ENCODE data around the gene FOXF1.

Gene FOXF1

DNA sequence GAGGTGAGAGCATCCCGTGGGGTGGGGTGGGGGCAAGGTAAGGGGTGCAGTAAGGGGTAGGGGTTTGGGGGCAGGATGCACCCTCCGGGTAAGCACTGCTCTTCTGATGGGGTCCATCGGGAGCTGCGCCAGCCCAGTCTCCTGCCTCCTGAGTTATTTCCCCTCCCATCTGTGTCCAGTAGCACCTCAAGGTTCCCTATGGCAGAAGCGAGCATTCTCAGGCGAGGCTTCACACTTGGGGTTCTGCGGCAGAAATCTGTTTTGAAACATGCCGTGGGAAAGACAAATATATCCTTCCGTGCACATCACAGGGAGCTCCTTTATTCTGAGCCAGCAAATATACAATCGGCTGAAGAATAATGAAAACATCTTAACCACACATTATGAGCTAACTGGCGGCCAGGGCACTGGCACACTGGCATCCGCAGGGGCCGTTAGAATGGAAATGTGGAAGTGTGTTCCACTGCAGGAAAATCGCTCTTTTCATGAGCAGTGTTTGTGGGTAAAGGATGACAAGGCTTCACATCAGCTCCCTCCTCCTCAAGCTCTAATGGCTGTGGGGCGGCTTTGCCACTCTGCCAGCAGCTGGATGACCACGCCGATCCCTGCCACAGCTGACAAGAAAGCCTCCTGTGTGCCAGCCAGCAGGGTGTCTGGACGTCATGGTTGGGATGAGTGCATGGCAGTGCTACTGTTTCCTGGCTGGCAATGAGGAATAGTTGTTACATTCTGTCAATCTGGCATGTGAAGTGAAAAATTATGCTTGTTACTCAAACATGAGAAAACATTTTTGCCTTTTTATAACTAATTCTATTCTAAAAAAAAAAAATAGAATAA, 24.7 kb downstream of the FOXF1 start:
- Histone ChIP-seq H3K4me1 (ENCODE audit: control insufficient read depth, low read depth, low read length) (no peaks in the 10 kb centered on the region), H3K79me1 (ENCODE audit: low read length) (no peaks in the 10 kb centered on the region), H2BK5ac (ENCODE audit: low read length) (no peak overlapping the region), H3K56ac (ENCODE audit: low read length) (no peak overlapping the region), H4K8ac (ENCODE audit: low read depth, low read length) (no peak overlapping the region), H3K23ac (ENCODE audit: low read length) (no peak overlapping the region), H3K36me3 (ENCODE audit: control insufficient read depth, insufficient read depth, low read length) (no peaks in the 10 kb centered on the region), H3K4me2 (ENCODE audit: low read length) (no peak overlapping the region), H4K5ac (ENCODE audit: low read length) (no peak overlapping the region), H3K9ac (ENCODE audit: low read length) (no peak overlapping the region), H3K4ac (ENCODE audit: low read depth, low read length) (no peak overlapping the region), H3K27me3 (ENCODE audit: insufficient read depth, low read length, poor library complexity) (no peaks in the 10 kb centered on the region), H3K27ac (ENCODE audit: low read depth, low read length) (no peak overlapping the region), H2BK15ac (replicated peaks; ENCODE audit: low read depth) (no peak overlapping the region), H2AK5ac (ENCODE audit: low read length) (no peak overlapping the region), H3K4me3 (ENCODE audit: low read length) (no peak overlapping the region), H3K79me2 (ENCODE audit: control insufficient read depth, insufficient read depth, low read length) (no peaks in the 10 kb centered on the region), H2BK120ac (ENCODE audit: low read depth, low read length) (no peak overlapping the region), H3K18ac (ENCODE audit: low read length) (no peak overlapping the region)
- WGBS (ENCODE audit: extremely low coverage, insufficient coverage, low lambda C conversion rate) = no CpG with 5 or more reads among the region's 18 CpGs
- no peak for DNase-seq

DNA sequence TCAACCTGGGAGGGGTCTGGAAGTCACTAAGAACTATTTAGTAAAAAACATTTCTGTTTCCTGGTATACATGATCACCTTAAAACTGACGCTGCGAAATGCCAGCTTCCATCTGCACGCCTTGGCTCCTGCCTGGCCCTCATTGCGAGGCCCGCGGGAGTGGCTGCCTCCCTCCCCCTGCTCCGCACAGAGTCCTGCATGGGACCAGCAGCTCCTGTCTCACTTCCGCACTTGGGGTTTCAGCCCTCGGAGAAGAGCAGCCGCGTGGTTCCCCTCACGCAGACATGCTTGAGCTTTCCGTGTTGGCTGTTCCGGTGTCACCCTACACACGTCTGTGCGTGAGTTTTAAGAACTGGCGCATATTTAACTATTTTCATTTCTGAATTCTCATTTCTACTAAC, 26.3 kb downstream of the FOXF1 start:
- WGBS (ENCODE audit: extremely low coverage, insufficient coverage, low lambda C conversion rate) = no CpG with 5 or more reads among the region's 17 CpGs
- H3K23ac ChIP-seq (ENCODE audit: low read length) = no peak overlapping the region

DNA sequence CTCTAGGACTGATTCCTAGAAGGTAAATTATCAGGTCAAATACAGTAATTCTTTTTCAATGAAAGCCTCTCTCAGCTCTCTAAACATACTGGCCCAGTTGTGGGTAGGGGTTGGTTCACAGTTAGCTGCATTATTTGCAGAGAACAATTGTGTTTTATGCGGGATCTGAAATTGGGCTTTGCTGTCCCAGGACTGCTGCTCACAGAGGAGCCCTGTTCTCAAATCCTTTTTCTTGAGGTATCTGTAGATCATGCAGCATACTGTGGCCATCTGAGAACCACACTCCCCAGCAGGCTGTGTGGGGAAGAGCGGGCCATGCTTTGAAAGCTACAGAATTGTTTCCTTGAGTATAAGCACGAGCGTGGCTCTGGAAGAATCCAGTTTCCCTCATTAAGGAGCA, 27.2 kb downstream of the FOXF1 start:
- Histone ChIP-seq H4K5ac (ENCODE audit: low read length) (no peak overlapping the region), H2BK5ac (ENCODE audit: low read length) (no peak overlapping the region), H2BK15ac (replicated peaks; ENCODE audit: low read depth) (no peak overlapping the region), H3K79me1 (ENCODE audit: low read length) (no peaks in the 10 kb centered on the region), H3K9ac (ENCODE audit: low read length) (no peak overlapping the region), H3K56ac (ENCODE audit: low read length) (no peak overlapping the region), H3K4ac (ENCODE audit: low read depth, low read length) (no peak overlapping the region), H2AK5ac (ENCODE audit: low read length) (no peak overlapping the region), H3K79me2 (ENCODE audit: control insufficient read depth, insufficient read depth, low read length) (no peaks in the 10 kb centered on the region), H3K4me2 (ENCODE audit: low read length) (no peak overlapping the region), H3K36me3 (ENCODE audit: control insufficient read depth, insufficient read depth, low read length) (no peaks in the 10 kb centered on the region), H3K4me3 (ENCODE audit: low read length) (no peak overlapping the region), H3K27me3 (ENCODE audit: insufficient read depth, low read length, poor library complexity) (no peaks in the 10 kb centered on the region), H2BK120ac (ENCODE audit: low read depth, low read length) (no peak overlapping the region), H3K18ac (ENCODE audit: low read length) (no peak overlapping the region), H4K8ac (ENCODE audit: low read depth, low read length) (no peak overlapping the region), H3K23ac (ENCODE audit: low read length) (no peak overlapping the region), H3K27ac (ENCODE audit: low read depth, low read length) (no peak overlapping the region), H3K4me1 (ENCODE audit: control insufficient read depth, low read depth, low read length) (no peaks in the 10 kb centered on the region)
- no CpG with 5 or more reads among the region's 4 CpGs for WGBS (ENCODE audit: extremely low coverage, insufficient coverage, low lambda C conversion rate)
- no peak for DNase-seq

More for the DNA sequence above, 26.3 kb downstream of the FOXF1 start:
- no peaks in the 10 kb centered on the region for H3K79me2 ChIP-seq (ENCODE audit: control insufficient read depth, insufficient read depth, low read length)
- no peak overlapping the region for H3K18ac ChIP-seq (ENCODE audit: low read length)
- no peaks in the 10 kb centered on the region for H3K27me3 ChIP-seq (ENCODE audit: insufficient read depth, low read length, poor library complexity)
- no peaks in the 10 kb centered on the region for H3K79me1 ChIP-seq (ENCODE audit: low read length)
- H3K4me1 ChIP-seq (ENCODE audit: control insufficient read depth, low read depth, low read length) = no peaks in the 10 kb centered on the region
- H2BK120ac ChIP-seq (ENCODE audit: low read depth, low read length) = no peak overlapping the region
- H2BK15ac ChIP-seq (replicated peaks; ENCODE audit: low read depth) = no peak overlapping the region
- H3K56ac ChIP-seq (ENCODE audit: low read length) = no peak overlapping the region
- no peak overlapping the region for H2AK5ac ChIP-seq (ENCODE audit: low read length)
- H4K5ac ChIP-seq (ENCODE audit: low read length) = no peak overlapping the region
- no peak overlapping the region for H3K9ac ChIP-seq (ENCODE audit: low read length)
- H3K27ac ChIP-seq (ENCODE audit: low read depth, low read length) = no peak overlapping the region
- no peak overlapping the region for H4K8ac ChIP-seq (ENCODE audit: low read depth, low read length)
- H3K4me3 ChIP-seq (ENCODE audit: low read length) = no peak overlapping the region
- H2BK5ac ChIP-seq (ENCODE audit: low read length) = no peak overlapping the region
- H3K36me3 ChIP-seq (ENCODE audit: control insufficient read depth, insufficient read depth, low read length) = no peaks in the 10 kb centered on the region
- no peak overlapping the region for H3K4ac ChIP-seq (ENCODE audit: low read depth, low read length)
- DNase-seq = no peak
- H3K4me2 ChIP-seq (ENCODE audit: low read length) = no peak overlapping the region

DNA sequence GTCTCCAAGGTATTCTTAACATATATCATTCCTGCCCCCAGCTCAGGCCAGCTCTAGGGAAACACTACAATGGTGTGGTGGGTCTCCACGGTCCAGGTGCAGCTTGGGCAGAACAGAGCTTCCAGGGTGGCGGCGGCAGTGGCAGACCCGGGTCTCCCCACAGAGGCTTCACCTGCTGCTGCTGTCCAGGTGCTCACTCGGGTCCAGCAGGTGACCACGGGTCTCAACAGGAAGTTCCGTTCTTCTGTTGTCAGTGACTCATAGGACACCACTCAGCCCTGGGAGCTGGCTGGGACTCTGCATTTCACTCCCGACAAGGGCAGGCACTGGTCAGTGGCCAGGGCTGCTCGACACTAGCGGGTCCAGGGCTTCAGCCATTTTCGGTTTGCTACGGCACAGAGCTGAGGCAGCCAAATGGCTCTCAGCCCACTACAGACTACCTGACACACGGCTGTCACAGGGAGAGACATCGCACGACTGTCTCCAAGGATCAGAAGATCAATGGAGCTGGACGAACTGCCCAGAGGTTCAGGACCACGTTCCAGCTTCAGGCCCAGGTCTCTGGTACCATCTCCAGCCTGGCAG, 28.0 kb downstream of the FOXF1 start:
- Histone ChIP-seq H3K9ac (ENCODE audit: low read length) (no peak overlapping the region), H3K27me3 (ENCODE audit: insufficient read depth, low read length, poor library complexity) (no peaks in the 10 kb centered on the region), H3K4me3 (ENCODE audit: low read length) (no peak overlapping the region), H3K79me1 (ENCODE audit: low read length) (no peaks in the 10 kb centered on the region), H3K23ac (ENCODE audit: low read length) (no peak overlapping the region), H3K56ac (ENCODE audit: low read length) (no peak overlapping the region), H3K4me1 (ENCODE audit: control insufficient read depth, low read depth, low read length) (no peaks in the 10 kb centered on the region), H4K8ac (ENCODE audit: low read depth, low read length) (no peak overlapping the region), H3K79me2 (ENCODE audit: control insufficient read depth, insufficient read depth, low read length) (no peaks in the 10 kb centered on the region), H2BK120ac (ENCODE audit: low read depth, low read length) (no peak overlapping the region), H3K4ac (ENCODE audit: low read depth, low read length) (no peak overlapping the region), H2BK5ac (ENCODE audit: low read length) (no peak overlapping the region), H3K4me2 (ENCODE audit: low read length) (no peak overlapping the region), H3K36me3 (ENCODE audit: control insufficient read depth, insufficient read depth, low read length) (no peaks in the 10 kb centered on the region), H3K18ac (ENCODE audit: low read length) (no peak overlapping the region), H2AK5ac (ENCODE audit: low read length) (no peak overlapping the region), H3K27ac (ENCODE audit: low read depth, low read length) (no peak overlapping the region), H4K5ac (ENCODE audit: low read length) (no peak overlapping the region), H2BK15ac (replicated peaks; ENCODE audit: low read depth) (no peak overlapping the region)
- no CpG with 5 or more reads among the region's 17 CpGs for WGBS (ENCODE audit: extremely low coverage, insufficient coverage, low lambda C conversion rate)
- no peak for DNase-seq

GRCh38 chr16:86540894-86541293, 30.6 kb downstream of the FOXF1 start:
- Histone ChIP-seq H3K79me2 (ENCODE audit: control insufficient read depth, insufficient read depth, low read length) (no peaks in the 10 kb centered on the region), H2BK120ac (ENCODE audit: low read depth, low read length) (no peak overlapping the region), H3K36me3 (ENCODE audit: control insufficient read depth, insufficient read depth, low read length) (no peaks in the 10 kb centered on the region), H2BK15ac (replicated peaks; ENCODE audit: low read depth) (no peak overlapping the region), H3K27me3 (ENCODE audit: insufficient read depth, low read length, poor library complexity) (no peaks in the 10 kb centered on the region), H3K4ac (ENCODE audit: low read depth, low read length) (no peak overlapping the region), H3K9ac (ENCODE audit: low read length) (no peak overlapping the region), H3K56ac (ENCODE audit: low read length) (no peak overlapping the region), H3K27ac (ENCODE audit: low read depth, low read length) (no peak overlapping the region), H3K18ac (ENCODE audit: low read length) (no peak overlapping the region), H3K4me2 (ENCODE audit: low read length) (no peak overlapping the region), H4K5ac (ENCODE audit: low read length) (no peak overlapping the region), H3K4me3 (ENCODE audit: low read length) (no peak overlapping the region), H4K8ac (ENCODE audit: low read depth, low read length) (no peak overlapping the region), H3K4me1 (ENCODE audit: control insufficient read depth, low read depth, low read length) (no peaks in the 10 kb centered on the region), H2AK5ac (ENCODE audit: low read length) (no peak overlapping the region), H3K79me1 (ENCODE audit: low read length) (no peaks in the 10 kb centered on the region), H2BK5ac (ENCODE audit: low read length) (no peak overlapping the region), H3K23ac (ENCODE audit: low read length) (no peak overlapping the region)
- WGBS (ENCODE audit: extremely low coverage, insufficient coverage, low lambda C conversion rate) = no CpG with 5 or more reads among the region's 6 CpGs
- DNase-seq = no peak
